HEK293 (cell line): Measurements from ENCODE around the gene CACNA1C.

Experiments used
- SALL2 ChIP-seq: fragments of 450-650 bp; formaldehyde crosslinking; IDR thresholded peaks from 2 replicates; pipeline ENCODE4 v1.5.0; 2017; ENCODE audit warnings: missing biosample characterization, mild to moderate bottlenecking, missing genetic modification characterization, borderline replicate concordance
- TF ChIP-seq, protein P1 (sequence below): fragments of 450-650 bp; formaldehyde crosslinking; IDR thresholded peaks from 2 replicates; pipeline ENCODE4 v1.5.1; 2016; ENCODE audit warnings: missing biosample characterization, missing genetic modification characterization

DNA sequence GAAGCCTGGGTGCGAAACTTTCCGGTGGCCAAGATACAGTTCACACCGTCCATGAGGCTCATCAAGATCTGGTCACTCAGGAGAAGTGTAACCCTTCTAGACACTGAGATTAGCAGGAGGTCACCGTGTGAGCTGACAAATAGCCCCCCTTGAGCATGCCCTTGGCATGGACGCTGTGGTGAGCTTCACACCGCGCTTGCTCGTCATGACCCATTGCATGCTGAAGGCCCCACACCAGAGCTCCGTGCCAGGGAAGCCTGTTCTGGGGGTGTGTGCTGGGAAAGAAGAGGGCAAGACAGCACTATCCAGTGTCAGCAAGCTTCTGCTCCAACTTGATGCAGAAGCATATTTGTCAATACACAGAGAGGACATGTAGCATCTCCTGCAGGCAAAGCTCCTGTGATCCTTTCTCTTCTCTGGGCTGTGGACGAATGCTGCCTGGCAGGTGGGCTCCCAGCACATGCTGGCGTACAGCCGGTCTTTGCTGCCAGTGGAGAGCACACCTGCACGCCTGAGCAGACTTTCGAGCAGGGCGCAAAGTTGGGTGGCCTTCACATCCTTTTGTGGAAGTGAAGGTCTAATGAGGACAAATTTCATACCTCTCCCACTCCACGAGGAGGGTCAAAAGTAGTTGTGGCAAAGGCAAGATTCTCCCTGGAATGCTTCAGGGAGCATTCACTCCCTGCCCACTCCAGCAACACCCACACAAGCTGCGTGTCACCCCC is 615.1 kb downstream of the CACNA1C start:
- TF ChIP-seq SALL2 (tag by site-specific recombination), result no peak
- TF ChIP-seq, protein P1, sequence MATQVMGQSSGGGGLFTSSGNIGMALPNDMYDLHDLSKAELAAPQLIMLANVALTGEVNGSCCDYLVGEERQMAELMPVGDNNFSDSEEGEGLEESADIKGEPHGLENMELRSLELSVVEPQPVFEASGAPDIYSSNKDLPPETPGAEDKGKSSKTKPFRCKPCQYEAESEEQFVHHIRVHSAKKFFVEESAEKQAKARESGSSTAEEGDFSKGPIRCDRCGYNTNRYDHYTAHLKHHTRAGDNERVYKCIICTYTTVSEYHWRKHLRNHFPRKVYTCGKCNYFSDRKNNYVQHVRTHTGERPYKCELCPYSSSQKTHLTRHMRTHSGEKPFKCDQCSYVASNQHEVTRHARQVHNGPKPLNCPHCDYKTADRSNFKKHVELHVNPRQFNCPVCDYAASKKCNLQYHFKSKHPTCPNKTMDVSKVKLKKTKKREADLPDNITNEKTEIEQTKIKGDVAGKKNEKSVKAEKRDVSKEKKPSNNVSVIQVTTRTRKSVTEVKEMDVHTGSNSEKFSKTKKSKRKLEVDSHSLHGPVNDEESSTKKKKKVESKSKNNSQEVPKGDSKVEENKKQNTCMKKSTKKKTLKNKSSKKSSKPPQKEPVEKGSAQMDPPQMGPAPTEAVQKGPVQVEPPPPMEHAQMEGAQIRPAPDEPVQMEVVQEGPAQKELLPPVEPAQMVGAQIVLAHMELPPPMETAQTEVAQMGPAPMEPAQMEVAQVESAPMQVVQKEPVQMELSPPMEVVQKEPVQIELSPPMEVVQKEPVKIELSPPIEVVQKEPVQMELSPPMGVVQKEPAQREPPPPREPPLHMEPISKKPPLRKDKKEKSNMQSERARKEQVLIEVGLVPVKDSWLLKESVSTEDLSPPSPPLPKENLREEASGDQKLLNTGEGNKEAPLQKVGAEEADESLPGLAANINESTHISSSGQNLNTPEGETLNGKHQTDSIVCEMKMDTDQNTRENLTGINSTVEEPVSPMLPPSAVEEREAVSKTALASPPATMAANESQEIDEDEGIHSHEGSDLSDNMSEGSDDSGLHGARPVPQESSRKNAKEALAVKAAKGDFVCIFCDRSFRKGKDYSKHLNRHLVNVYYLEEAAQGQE (tag by site-specific recombination), result no peak
